ENCODE measurements around the gene RALGPS2. TPM values are rescaled to one million over a fixed set of nuclear protein-coding genes. Genes with fewer than 3 reads are reported as not detected.
A peak's percentile ranks its signal among the peaks of the same experiment; 100 is the strongest.

RALGPS2 gene
- total and polyA plus RNA-seq, 5 donors from 2014 or later: 1.6 to 4.7 (median 3.5) TPM

- no peaks in the 10 kb centered on the region for H3K36me3 Mint-ChIP-seq
- H3K27ac Mint-ChIP-seq: peak overlapping the region in 2 of 3 donors; percentile 9 to 83
- peak overlapping the region; percentile 83 to 89 (median 88) for H3K4me3 Mint-ChIP-seq
- Histone ChIP-seq H3K27ac (ENCODE audit: insufficient read depth, low read length, poor library complexity, severe bottlenecking) (no peak overlapping the region), H3K9me3 (ENCODE audit: control insufficient read depth in 2 of 2, low read length in 2 of 2) (no peaks in the 10 kb centered on the region), H3K4me3 (ENCODE audit: low read depth, low read length) (peak overlapping the region; percentile 64), H3K36me3 (ENCODE audit: control insufficient read depth, insufficient read depth, low read length) (no peaks in the 10 kb centered on the region), H3K4me1 (ENCODE audit: control insufficient read depth, insufficient read depth, low read length, poor library complexity, severe bottlenecking) (peaks cover 15% of the 10 kb centered on the region), H3K27me3 (ENCODE audit: control insufficient read depth, insufficient read depth, low read length) (peaks cover 19% of the 10 kb centered on the region)
- peak; percentile 13 to 69 (median 45) for DNase-seq
- peak; percentile 69 to 78 for ATAC-seq (ENCODE audit: low read depth in 2 of 2)
- H3K9me3 Mint-ChIP-seq: peaks cover 0 to 1% (median 0%) of the 10 kb centered on the region in 7 donors
- peaks cover 47% of the 10 kb centered on the region for H3K27me3 Mint-ChIP-seq
- H3K4me1 Mint-ChIP-seq: peaks cover 0 to 20% (median 6%) of the 10 kb centered on the region in 4 donors
Observed at GRCh38 chr1:178726087-178726517, 1.1 kb downstream of the RALGPS2 start.

- peaks cover 47% of the 10 kb centered on the region for H3K27me3 Mint-ChIP-seq
- H3K4me3 ChIP-seq (ENCODE audit: low read depth, low read length): peak overlapping the region; percentile 64
- H3K27me3 ChIP-seq (ENCODE audit: control insufficient read depth, insufficient read depth, low read length): peaks cover 19% of the 10 kb centered on the region
- peaks cover 0 to 1% (median 0%) of the 10 kb centered on the region in 7 donors for H3K9me3 Mint-ChIP-seq
- H3K27ac ChIP-seq (ENCODE audit: insufficient read depth, low read length, poor library complexity, severe bottlenecking): no peak overlapping the region
- ATAC-seq (ENCODE audit: low read depth in 2 of 2): no peak
- peaks cover 15% of the 10 kb centered on the region for H3K4me1 ChIP-seq (ENCODE audit: control insufficient read depth, insufficient read depth, low read length, poor library complexity, severe bottlenecking)
- H3K36me3 ChIP-seq (ENCODE audit: control insufficient read depth, insufficient read depth, low read length): no peaks in the 10 kb centered on the region
- DNase-seq: no peak
- H3K4me3 Mint-ChIP-seq: peak overlapping the region; percentile 83 to 89 (median 88)
- no peaks in the 10 kb centered on the region for H3K9me3 ChIP-seq (ENCODE audit: control insufficient read depth in 2 of 2, low read length in 2 of 2)
- peaks cover 0 to 20% (median 6%) of the 10 kb centered on the region in 4 donors for H3K4me1 Mint-ChIP-seq
- peak overlapping the region in 2 of 3 donors; percentile 9 to 83 for H3K27ac Mint-ChIP-seq
- no peaks in the 10 kb centered on the region for H3K36me3 Mint-ChIP-seq
Observed at GRCh38 chr1:178726545-178726944, 1.5 kb downstream of the RALGPS2 start.

DNA sequence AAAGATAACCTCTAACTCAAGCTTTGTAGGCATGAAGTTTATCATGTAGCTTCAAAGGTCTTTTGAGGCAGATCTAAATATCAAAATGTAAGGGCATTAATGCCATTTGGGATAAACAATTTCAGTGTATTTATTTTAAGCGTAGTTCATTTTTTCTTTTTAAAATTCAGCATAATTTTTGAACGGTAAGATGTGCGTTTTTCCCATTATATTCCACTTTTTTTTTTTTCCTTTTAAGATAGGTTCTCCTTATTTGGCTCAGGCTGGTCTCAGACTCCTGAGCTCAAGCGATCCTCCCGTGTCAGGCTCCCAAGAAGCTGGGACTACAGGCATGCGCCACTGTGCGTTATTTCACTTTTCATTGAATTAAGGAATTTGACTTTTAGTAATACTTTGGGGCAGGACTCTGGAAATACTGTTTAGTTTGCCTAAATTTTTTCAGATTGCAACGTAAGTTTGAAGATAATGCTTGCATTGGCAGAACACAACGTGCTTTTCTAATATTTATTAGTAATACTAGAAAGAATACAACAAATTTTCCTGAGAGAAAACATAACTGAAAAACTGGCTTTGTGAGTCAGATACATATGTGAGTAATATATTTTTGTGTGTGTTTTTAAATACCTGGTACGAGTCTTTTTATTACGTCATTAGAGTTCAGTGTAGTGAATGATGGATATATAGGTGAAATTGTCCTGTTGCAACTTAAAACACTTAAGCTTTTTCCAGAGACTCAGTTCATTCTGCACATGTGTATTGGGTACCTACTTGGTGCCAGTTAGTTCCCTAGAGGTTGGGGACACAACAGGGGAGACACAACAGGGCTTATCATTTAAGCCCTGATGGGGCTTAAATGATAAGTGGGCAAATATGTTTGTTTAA lies 2.2 kb downstream of the RALGPS2 start:
- Histone ChIP-seq H3K27ac (ENCODE audit: insufficient read depth, low read length, poor library complexity, severe bottlenecking) (no peak overlapping the region), H3K4me3 (ENCODE audit: low read depth, low read length) (no peak overlapping the region), H3K4me1 (ENCODE audit: control insufficient read depth, insufficient read depth, low read length, poor library complexity, severe bottlenecking) (peaks cover 15% of the 10 kb centered on the region), H3K36me3 (ENCODE audit: control insufficient read depth, insufficient read depth, low read length) (no peaks in the 10 kb centered on the region), H3K27me3 (ENCODE audit: control insufficient read depth, insufficient read depth, low read length) (peaks cover 23% of the 10 kb centered on the region), H3K9me3 (ENCODE audit: control insufficient read depth in 2 of 2, low read length in 2 of 2) (no peaks in the 10 kb centered on the region)
- Mint-ChIP-seq H3K36me3 (no peaks in the 10 kb centered on the region), H3K9me3 (peaks cover 0 to 6% (median 3%) of the 10 kb centered on the region in 7 donors), H3K27ac (peak overlapping the region in 1 of 3 donors; percentile 16), H3K27me3 (peaks cover 45% of the 10 kb centered on the region), H3K4me1 (peaks cover 0 to 20% (median 6%) of the 10 kb centered on the region in 4 donors), H3K4me3 (peak overlapping the region; percentile 47 to 88 (median 66))
- ATAC-seq (ENCODE audit: low read depth in 2 of 2): no peak
- no peak for DNase-seq

DNA sequence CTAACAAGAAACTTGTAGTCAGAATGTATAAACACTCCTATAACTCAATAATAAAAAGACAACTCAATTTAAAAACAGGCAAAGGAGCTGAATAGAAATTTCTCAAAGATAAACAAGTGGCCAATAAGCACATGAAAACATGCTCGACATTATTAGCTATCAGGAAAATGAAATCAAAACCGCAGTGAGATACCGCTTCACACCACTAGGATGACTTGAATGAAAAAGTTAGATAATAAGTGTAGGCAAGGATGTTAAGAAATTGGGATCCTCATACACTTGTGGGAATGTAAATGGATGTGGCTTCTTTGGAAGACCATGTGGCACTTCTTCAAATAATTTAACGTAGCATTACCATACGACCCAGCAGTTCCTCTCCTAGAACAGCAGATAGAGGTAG lies 8.9 kb downstream of the RALGPS2 start:
- Histone ChIP-seq H3K9me3 (ENCODE audit: control insufficient read depth in 2 of 2, low read length in 2 of 2) (peaks cover 0 to 3% of the 10 kb centered on the region in 2 experiments), H3K4me1 (ENCODE audit: control insufficient read depth, insufficient read depth, low read length, poor library complexity, severe bottlenecking) (no peaks in the 10 kb centered on the region), H3K4me3 (ENCODE audit: low read depth, low read length) (no peak overlapping the region), H3K27ac (ENCODE audit: insufficient read depth, low read length, poor library complexity, severe bottlenecking) (no peak overlapping the region), H3K27me3 (ENCODE audit: control insufficient read depth, insufficient read depth, low read length) (peaks cover 7% of the 10 kb centered on the region), H3K36me3 (ENCODE audit: control insufficient read depth, insufficient read depth, low read length) (no peaks in the 10 kb centered on the region)
- DNase-seq (no peak), ATAC-seq (ENCODE audit: low read depth in 2 of 2) (no peak)
- Mint-ChIP-seq H3K9me3 (peaks cover 0 to 6% (median 4%) of the 10 kb centered on the region in 7 donors), H3K27ac (no peak overlapping the region), H3K36me3 (no peaks in the 10 kb centered on the region), H3K4me3 (no peak overlapping the region), H3K4me1 (peaks cover 0 to 2% (median 0%) of the 10 kb centered on the region in 4 donors), H3K27me3 (peaks cover 4% of the 10 kb centered on the region)

GRCh38 chr1:178738780-178739179 lies 13.7 kb downstream of the RALGPS2 start:
- H3K27me3 ChIP-seq (ENCODE audit: control insufficient read depth, insufficient read depth, low read length): no peaks in the 10 kb centered on the region
- Mint-ChIP-seq H3K36me3 (peaks cover 7% of the 10 kb centered on the region), H3K27me3 (no peaks in the 10 kb centered on the region), H3K4me3 (no peak overlapping the region), H3K4me1 (peaks cover 0 to 2% (median 0%) of the 10 kb centered on the region in 4 donors), H3K27ac (no peak overlapping the region), H3K9me3 (peaks cover 0 to 4% (median 0%) of the 10 kb centered on the region in 7 donors)
- no peaks in the 10 kb centered on the region for H3K9me3 ChIP-seq (ENCODE audit: control insufficient read depth in 2 of 2, low read length in 2 of 2)
- H3K4me3 ChIP-seq (ENCODE audit: low read depth, low read length): no peak overlapping the region
- no peaks in the 10 kb centered on the region for H3K36me3 ChIP-seq (ENCODE audit: control insufficient read depth, insufficient read depth, low read length)
- no peak overlapping the region for H3K27ac ChIP-seq (ENCODE audit: insufficient read depth, low read length, poor library complexity, severe bottlenecking)
- DNase-seq: no peak
- no peak for ATAC-seq (ENCODE audit: low read depth in 2 of 2)
- no peaks in the 10 kb centered on the region for H3K4me1 ChIP-seq (ENCODE audit: control insufficient read depth, insufficient read depth, low read length, poor library complexity, severe bottlenecking)

- Histone ChIP-seq H3K27ac (ENCODE audit: insufficient read depth, low read length, poor library complexity, severe bottlenecking) (no peak overlapping the region), H3K36me3 (ENCODE audit: control insufficient read depth, insufficient read depth, low read length) (no peaks in the 10 kb centered on the region), H3K27me3 (ENCODE audit: control insufficient read depth, insufficient read depth, low read length) (no peaks in the 10 kb centered on the region), H3K4me1 (ENCODE audit: control insufficient read depth, insufficient read depth, low read length, poor library complexity, severe bottlenecking) (no peaks in the 10 kb centered on the region), H3K9me3 (ENCODE audit: control insufficient read depth in 2 of 2, low read length in 2 of 2) (no peaks in the 10 kb centered on the region), H3K4me3 (ENCODE audit: low read depth, low read length) (no peak overlapping the region)
- DNase-seq (no peak), ATAC-seq (ENCODE audit: low read depth in 2 of 2) (no peak)
- H3K9me3 Mint-ChIP-seq: peaks cover 0 to 4% (median 0%) of the 10 kb centered on the region in 7 donors
- H3K4me3 Mint-ChIP-seq: no peak overlapping the region
- H3K27ac Mint-ChIP-seq: no peak overlapping the region
- H3K27me3 Mint-ChIP-seq: no peaks in the 10 kb centered on the region
- peaks cover 0 to 2% (median 0%) of the 10 kb centered on the region in 4 donors for H3K4me1 Mint-ChIP-seq
- H3K36me3 Mint-ChIP-seq: peaks cover 7% of the 10 kb centered on the region
Observed at GRCh38 chr1:178739285-178740045, 14.4 kb downstream of the RALGPS2 start.

DNA sequence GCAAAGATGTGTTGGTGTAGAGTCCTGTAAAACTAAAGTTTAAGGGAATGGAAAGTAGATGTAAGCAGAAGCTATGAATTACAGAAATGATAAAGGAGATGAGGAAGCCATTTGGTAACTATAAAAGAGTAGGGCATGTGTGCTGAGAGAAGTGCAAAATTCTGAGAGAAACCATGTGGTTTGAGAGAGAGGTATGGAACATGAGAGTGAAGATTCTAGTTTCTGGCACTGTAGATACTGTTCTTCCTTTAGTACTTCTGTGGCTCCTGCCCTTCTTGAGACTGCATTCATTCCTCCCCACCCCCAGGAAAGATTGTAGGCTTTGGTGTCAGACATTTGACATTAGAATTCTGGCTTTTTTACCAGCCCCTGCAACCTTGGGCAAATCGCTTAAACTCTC lies 15.4 kb downstream of the RALGPS2 start:
- peaks cover 0 to 2% (median 0%) of the 10 kb centered on the region in 4 donors for H3K4me1 Mint-ChIP-seq
- H3K27ac ChIP-seq (ENCODE audit: insufficient read depth, low read length, poor library complexity, severe bottlenecking): no peak overlapping the region
- no peaks in the 10 kb centered on the region for H3K36me3 ChIP-seq (ENCODE audit: control insufficient read depth, insufficient read depth, low read length)
- H3K9me3 Mint-ChIP-seq: peaks cover 0 to 8% (median 0%) of the 10 kb centered on the region in 7 donors
- H3K4me1 ChIP-seq (ENCODE audit: control insufficient read depth, insufficient read depth, low read length, poor library complexity, severe bottlenecking): no peaks in the 10 kb centered on the region
- H3K36me3 Mint-ChIP-seq: peaks cover 7% of the 10 kb centered on the region
- H3K27me3 Mint-ChIP-seq: no peaks in the 10 kb centered on the region
- H3K27ac Mint-ChIP-seq: peak overlapping the region in 1 of 3 donors; percentile 39
- H3K4me3 ChIP-seq (ENCODE audit: low read depth, low read length): no peak overlapping the region
- H3K27me3 ChIP-seq (ENCODE audit: control insufficient read depth, insufficient read depth, low read length): no peaks in the 10 kb centered on the region
- no peak for DNase-seq
- H3K9me3 ChIP-seq (ENCODE audit: control insufficient read depth in 2 of 2, low read length in 2 of 2): no peaks in the 10 kb centered on the region
- no peak overlapping the region for H3K4me3 Mint-ChIP-seq
- ATAC-seq (ENCODE audit: low read depth in 2 of 2): no peak
